Activated naive CD4-positive, alpha-beta T cell treated with anti-CD3 and anti-CD28 coated beads, Interleukin-2, amount 50 U/mL, for 72 hours (primary cell): ENCODE measurements around the gene VPS13A. TPM values are rescaled to one million over a fixed set of nuclear protein-coding genes. Genes with fewer than 3 reads are reported as not detected.
"Not testable (repeated sequence)": the region's sequence is repeated elsewhere in the genome, so short reads cannot be mapped to it uniquely, and the experiment has no call there.

ENCODE experiments used
- ATAC-seq, 2 donors: fragments of 150-1000 bp; cut with Tn5 transposase; 2 replicates each; pipeline ENCODE4 v1.10.0; 2021; ENCODE audit warnings: mild to moderate bottlenecking in 2 of 2, moderate library complexity in 2 of 2
- DNase-seq, 2 donors: peaks; one replicate each; pipeline ENCODE4 v3.0.0; 2021 to 2022; ENCODE audit warnings: low spot score in 2 of 2
- H3K27ac Mint-ChIP-seq, 2 donors: one replicate each; pipeline ENCODE4 v1.8.0; 2022; ENCODE audit warnings: mild to moderate bottlenecking in 2 of 2, mixed read lengths in 2 of 2
- H3K36me3 Mint-ChIP-seq, 2 donors: one replicate each; pipeline ENCODE4 v1.8.0; 2022; ENCODE audit warnings: mixed read lengths in 2 of 2
- H3K9me3 Mint-ChIP-seq, 2 donors: one replicate each; pipeline ENCODE4 v1.8.0; 2022; ENCODE audit warnings: mixed read lengths in 2 of 2
- total RNA-seq, 2 donors: library from RNA; stranded (reverse); gene quantifications; one replicate each; pipeline ENCODE4 v1.2.3, GENCODE V29; 2022

VPS13A gene
- total RNA-seq, 2 donors from 2014 or later = 42.3 to 42.9 TPM

GRCh38 chr9:77370064-77370463, 192.7 kb downstream of the VPS13A start:
- H3K36me3 Mint-ChIP-seq = peaks cover 14 to 16% of the 10 kb centered on the region in 2 donors
- H3K9me3 Mint-ChIP-seq = peaks cover 3 to 7% of the 10 kb centered on the region in 2 donors

GRCh38 chr9:77374266-77374665, 196.9 kb downstream of the VPS13A start:
- Mint-ChIP-seq H3K27ac (no peak overlapping the region), H3K36me3 (peaks cover 14 to 16% of the 10 kb centered on the region in 2 donors), H3K9me3 (peaks cover 3 to 7% of the 10 kb centered on the region in 2 donors)
- no peak for ATAC-seq
- no peak for DNase-seq

More at GRCh38 chr9:77370064-77370463, 192.7 kb downstream of the VPS13A start:
- no peak for ATAC-seq
- H3K27ac Mint-ChIP-seq = no peak overlapping the region
- no peak for DNase-seq

- DNase-seq (no peak), ATAC-seq (no peak)
- Mint-ChIP-seq H3K9me3 (peaks cover 2% of the 10 kb centered on the region in 2 donors), H3K36me3 (peaks cover 4% of the 10 kb centered on the region in 2 donors), H3K27ac (no peak overlapping the region)
These were observed 198.7 kb downstream of the VPS13A start for GRCh38 chr9:77375956-77376532.

GRCh38 chr9:77384406-77384805, 207.1 kb downstream of the VPS13A start:
- ATAC-seq = peak in 1 of 2 donors; percentile 34
- Mint-ChIP-seq H3K9me3 (no peaks in the 10 kb centered on the region), H3K27ac (no peak overlapping the region), H3K36me3 (no peaks in the 10 kb centered on the region)
- DNase-seq = no peak

- Mint-ChIP-seq H3K36me3 (peaks cover 0 to 4% of the 10 kb centered on the region in 2 donors), H3K27ac (no peak overlapping the region), H3K9me3 (no peaks in the 10 kb centered on the region)
- ATAC-seq (no peak), DNase-seq (no peak)
These were observed 208.9 kb downstream of the VPS13A start for GRCh38 chr9:77386187-77386586.

GRCh38 chr9:77391834-77392233, 214.5 kb downstream of the VPS13A start:
- Mint-ChIP-seq H3K36me3 (peaks cover 0 to 4% of the 10 kb centered on the region in 2 donors), H3K27ac (no peak overlapping the region), H3K9me3 (no peaks in the 10 kb centered on the region)

GRCh38 chr9:77392328-77392727, 215.0 kb downstream of the VPS13A start:
- Mint-ChIP-seq H3K27ac (no peak overlapping the region), H3K9me3 (no peaks in the 10 kb centered on the region), H3K36me3 (peaks cover 0 to 4% of the 10 kb centered on the region in 2 donors)
- no peak for DNase-seq
- no peak for ATAC-seq

More at GRCh38 chr9:77391834-77392233, 214.5 kb downstream of the VPS13A start:
- ATAC-seq (no peak), DNase-seq (no peak)

GRCh38 chr9:77398581-77398980, 221.2 kb downstream of the VPS13A start:
- H3K9me3 Mint-ChIP-seq, H3K27ac Mint-ChIP-seq, H3K36me3 Mint-ChIP-seq, ATAC-seq, DNase-seq: not testable (repeated sequence)

- no peak for DNase-seq
These were observed 222.6 kb downstream of the VPS13A start for GRCh38 chr9:77399964-77400363.

GRCh38 chr9:77402286-77402685, 225.0 kb downstream of the VPS13A start:
- ATAC-seq (no peak), DNase-seq (no peak)
- H3K27ac Mint-ChIP-seq = no peak overlapping the region
- H3K36me3 Mint-ChIP-seq = peaks cover 11 to 13% of the 10 kb centered on the region in 2 donors
- H3K9me3 Mint-ChIP-seq = no peaks in the 10 kb centered on the region

More at GRCh38 chr9:77399964-77400363, 222.6 kb downstream of the VPS13A start:
- Mint-ChIP-seq H3K36me3 (no peaks in the 10 kb centered on the region), H3K9me3 (no peaks in the 10 kb centered on the region), H3K27ac (no peak overlapping the region)
- ATAC-seq = no peak

GRCh38 chr9:77403239-77403638, 225.9 kb downstream of the VPS13A start:
- Mint-ChIP-seq H3K27ac (no peak overlapping the region), H3K9me3 (peaks cover 4% of the 10 kb centered on the region in 2 donors), H3K36me3 (peaks cover 16 to 21% of the 10 kb centered on the region in 2 donors)
- DNase-seq (no peak), ATAC-seq (no peak)

- Mint-ChIP-seq H3K36me3 (peaks cover 26 to 36% of the 10 kb centered on the region in 2 donors), H3K9me3 (peaks cover 4 to 11% of the 10 kb centered on the region in 2 donors)
- not testable (repeated sequence) for DNase-seq, H3K27ac Mint-ChIP-seq, ATAC-seq
These were observed 231.2 kb downstream of the VPS13A start for GRCh38 chr9:77408521-77408920.

- no peak for ATAC-seq
- H3K9me3 Mint-ChIP-seq = no peaks in the 10 kb centered on the region
- H3K27ac Mint-ChIP-seq = no peak overlapping the region
- DNase-seq = no peak
- peaks cover 1 to 9% of the 10 kb centered on the region in 2 donors for H3K36me3 Mint-ChIP-seq
These were observed 240.2 kb downstream of the VPS13A start for GRCh38 chr9:77417566-77417965.

GRCh38 chr9:77418226-77418625, 240.9 kb downstream of the VPS13A start:
- Mint-ChIP-seq H3K27ac (no peak overlapping the region), H3K36me3 (peaks cover 6 to 9% of the 10 kb centered on the region in 2 donors), H3K9me3 (no peaks in the 10 kb centered on the region)
- DNase-seq (no peak), ATAC-seq (no peak)

GRCh38 chr9:77420641-77421040, 243.3 kb downstream of the VPS13A start:
- H3K36me3 Mint-ChIP-seq = peaks cover 4 to 6% of the 10 kb centered on the region in 2 donors
- no peak overlapping the region for H3K27ac Mint-ChIP-seq
- DNase-seq (no peak), ATAC-seq (no peak)
- H3K9me3 Mint-ChIP-seq = peaks cover 0 to 5% of the 10 kb centered on the region in 2 donors

- peaks cover 4 to 6% of the 10 kb centered on the region in 2 donors for H3K36me3 Mint-ChIP-seq
- DNase-seq (no peak), ATAC-seq (no peak)
- no peak overlapping the region for H3K27ac Mint-ChIP-seq
- H3K9me3 Mint-ChIP-seq = peaks cover 0 to 5% of the 10 kb centered on the region in 2 donors
These were observed 244.4 kb downstream of the VPS13A start for GRCh38 chr9:77421506-77422265.

- no peak for DNase-seq
- H3K9me3 Mint-ChIP-seq = peaks cover 0 to 5% of the 10 kb centered on the region in 2 donors
These were observed 245.6 kb downstream of the VPS13A start for GRCh38 chr9:77422969-77423368.

More at GRCh38 chr9:77422969-77423368, 245.6 kb downstream of the VPS13A start:
- Mint-ChIP-seq H3K36me3 (peaks cover 4 to 6% of the 10 kb centered on the region in 2 donors), H3K27ac (no peak overlapping the region)
- no peak for ATAC-seq
